A673 (cell line): ENCODE measurements around the gene GART. TPM values are rescaled to one million over a fixed set of nuclear protein-coding genes. Genes with fewer than 3 reads are reported as not detected.

ENCODE experiments used
- BruUV-seq: library from RNA; stranded (reverse); fragments of 400-500 nt; replicated peaks from 2 replicates; lab custom pipeline; 2021; lab: Mats Ljungman, UMichigan
- CTCF ChIA-PET: fragments of 300-600 bp; sonication (Branson Sonifier 250); formaldehyde crosslinking; loops from one replicate; lab custom pipeline; 2022; ENCODE audit warnings: antibody characterized with exemption; lab: Charles Lee
- POLR2A ChIA-PET: fragments of 300-600 bp; sonication (Branson Sonifier 250); formaldehyde crosslinking; loops from one replicate; lab custom pipeline; 2022; ENCODE audit warnings: antibody characterized with exemption; ENCODE audit not compliant: low non-redundant PET; lab: Charles Lee
- DNase-seq: peaks from one replicate; pipeline ENCODE4 v3.0.0-alpha.2; 2015; ENCODE audit warnings: low spot score
- H3K27ac ChIP-seq: fragments of 200-600 bp; sonication (generic); 2 replicates; pipeline ENCODE4 v1.5.1; 2016; ENCODE audit warnings: mixed run types, low read depth, mild to moderate bottlenecking, mixed read lengths, antibody characterized with exemption, low read length; ENCODE audit not compliant: poor library complexity, severe bottlenecking
- H3K27me3 ChIP-seq: fragments of 200-600 bp; sonication (generic); replicated peaks from 2 replicates; pipeline ENCODE4 v1.6.1; 2017; ENCODE audit warnings: mixed run types, low read depth, mild to moderate bottlenecking, mixed read lengths, antibody characterized with exemption, low read length; ENCODE audit not compliant: insufficient read depth, poor library complexity
- H3K36me3 ChIP-seq: fragments of 200-600 bp; sonication (generic); 2 replicates; pipeline ENCODE4 v1.6.1; 2016; ENCODE audit warnings: mixed run types, mild to moderate bottlenecking, mixed read lengths, antibody characterized with exemption, low read length; ENCODE audit not compliant: insufficient read depth, poor library complexity, severe bottlenecking
- H3K4me1 ChIP-seq: fragments of 200-600 bp; sonication (generic); 2 replicates; pipeline ENCODE4 v1.6.1; 2017; ENCODE audit warnings: mixed run types, mild to moderate bottlenecking, mixed read lengths, antibody characterized with exemption, low read length; ENCODE audit not compliant: insufficient read depth, poor library complexity, severe bottlenecking
- H3K4me3 ChIP-seq: fragments of 200-600 bp; sonication (generic); 2 replicates; pipeline ENCODE4 v1.5.1; 2016; ENCODE audit warnings: low read depth, mixed run types, mild to moderate bottlenecking, mixed read lengths, low read length; ENCODE audit not compliant: poor library complexity, severe bottlenecking
- H3K9me3 ChIP-seq: fragments of 200-600 bp; sonication (generic); 2 replicates; pipeline ENCODE4 v1.6.1; 2016; ENCODE audit warnings: mixed run types, low read depth, mild to moderate bottlenecking, mixed read lengths, antibody characterized with exemption, low read length; ENCODE audit not compliant: poor library complexity, severe bottlenecking
- EZH2 ChIP-seq: fragments of 200-600 bp; sonication (generic); IDR thresholded peaks from 2 replicates; pipeline ENCODE4 v1.6.1; 2017; ENCODE audit warnings: borderline replicate concordance, low read depth, mild to moderate bottlenecking, mixed read lengths, antibody characterized with exemption, low read length; ENCODE audit not compliant: poor library complexity, severe bottlenecking
- intact Hi-C: fragments of 100-400 bp; cut with micrococcal nuclease; formaldehyde crosslinking; loops from one replicate; pipeline ENCODE4 v1.10.0; 2022; ENCODE audit not compliant: unreplicated experiment
- total RNA-seq: library from RNA; stranded (reverse); gene quantifications from 2 replicates; pipeline ENCODE4 v1.2.3, GENCODE V29; 2021
- TF ChIP-seq, protein P1 (sequence below): fragments of 300-800, 200-600 bp; sonication (generic); conservative IDR thresholded peaks from 2 replicates; pipeline ENCODE4 v1.5.1; 2017; ENCODE audit warnings: low read depth, mild to moderate bottlenecking, antibody characterized with exemption, low read length, moderate library complexity, mixed read lengths

Gene GART
- total RNA-seq, 1 experiment from 2014 or later, result 210 TPM

DNA sequence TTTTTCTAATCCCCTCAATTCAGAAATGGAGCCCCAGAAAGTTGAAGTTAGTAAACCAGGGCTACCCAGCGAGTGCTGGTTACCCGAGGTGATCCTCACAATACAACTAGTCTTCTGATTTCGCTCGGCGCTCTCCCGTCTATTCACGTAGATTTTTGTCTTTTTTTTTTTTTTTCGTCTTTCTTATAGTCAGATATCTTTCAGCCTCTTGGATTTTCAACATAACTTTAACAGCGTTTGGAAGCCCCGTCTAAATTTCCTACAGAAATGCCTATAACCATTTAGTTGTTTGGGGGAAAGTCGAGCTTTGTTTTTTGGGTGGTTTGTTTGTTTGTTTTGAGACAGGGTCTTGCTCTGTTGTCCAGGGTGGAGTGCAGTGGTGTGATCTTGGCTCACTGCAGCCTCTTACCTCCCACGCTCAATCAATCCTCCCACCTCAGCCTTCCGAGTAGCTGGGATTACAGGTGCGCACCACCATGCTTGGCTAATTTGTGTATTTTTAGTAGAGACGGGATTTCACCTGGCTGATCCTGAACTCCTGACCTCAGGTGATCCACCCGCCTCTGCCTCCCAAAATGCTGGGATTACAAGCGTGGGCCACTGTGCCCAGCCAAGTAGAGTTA, 61.3 kb downstream of the GART start:
- TF ChIP-seq, protein P1, sequence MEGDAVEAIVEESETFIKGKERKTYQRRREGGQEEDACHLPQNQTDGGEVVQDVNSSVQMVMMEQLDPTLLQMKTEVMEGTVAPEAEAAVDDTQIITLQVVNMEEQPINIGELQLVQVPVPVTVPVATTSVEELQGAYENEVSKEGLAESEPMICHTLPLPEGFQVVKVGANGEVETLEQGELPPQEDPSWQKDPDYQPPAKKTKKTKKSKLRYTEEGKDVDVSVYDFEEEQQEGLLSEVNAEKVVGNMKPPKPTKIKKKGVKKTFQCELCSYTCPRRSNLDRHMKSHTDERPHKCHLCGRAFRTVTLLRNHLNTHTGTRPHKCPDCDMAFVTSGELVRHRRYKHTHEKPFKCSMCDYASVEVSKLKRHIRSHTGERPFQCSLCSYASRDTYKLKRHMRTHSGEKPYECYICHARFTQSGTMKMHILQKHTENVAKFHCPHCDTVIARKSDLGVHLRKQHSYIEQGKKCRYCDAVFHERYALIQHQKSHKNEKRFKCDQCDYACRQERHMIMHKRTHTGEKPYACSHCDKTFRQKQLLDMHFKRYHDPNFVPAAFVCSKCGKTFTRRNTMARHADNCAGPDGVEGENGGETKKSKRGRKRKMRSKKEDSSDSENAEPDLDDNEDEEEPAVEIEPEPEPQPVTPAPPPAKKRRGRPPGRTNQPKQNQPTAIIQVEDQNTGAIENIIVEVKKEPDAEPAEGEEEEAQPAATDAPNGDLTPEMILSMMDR, result no peak
- no peak for TF ChIP-seq EZH2

DNA sequence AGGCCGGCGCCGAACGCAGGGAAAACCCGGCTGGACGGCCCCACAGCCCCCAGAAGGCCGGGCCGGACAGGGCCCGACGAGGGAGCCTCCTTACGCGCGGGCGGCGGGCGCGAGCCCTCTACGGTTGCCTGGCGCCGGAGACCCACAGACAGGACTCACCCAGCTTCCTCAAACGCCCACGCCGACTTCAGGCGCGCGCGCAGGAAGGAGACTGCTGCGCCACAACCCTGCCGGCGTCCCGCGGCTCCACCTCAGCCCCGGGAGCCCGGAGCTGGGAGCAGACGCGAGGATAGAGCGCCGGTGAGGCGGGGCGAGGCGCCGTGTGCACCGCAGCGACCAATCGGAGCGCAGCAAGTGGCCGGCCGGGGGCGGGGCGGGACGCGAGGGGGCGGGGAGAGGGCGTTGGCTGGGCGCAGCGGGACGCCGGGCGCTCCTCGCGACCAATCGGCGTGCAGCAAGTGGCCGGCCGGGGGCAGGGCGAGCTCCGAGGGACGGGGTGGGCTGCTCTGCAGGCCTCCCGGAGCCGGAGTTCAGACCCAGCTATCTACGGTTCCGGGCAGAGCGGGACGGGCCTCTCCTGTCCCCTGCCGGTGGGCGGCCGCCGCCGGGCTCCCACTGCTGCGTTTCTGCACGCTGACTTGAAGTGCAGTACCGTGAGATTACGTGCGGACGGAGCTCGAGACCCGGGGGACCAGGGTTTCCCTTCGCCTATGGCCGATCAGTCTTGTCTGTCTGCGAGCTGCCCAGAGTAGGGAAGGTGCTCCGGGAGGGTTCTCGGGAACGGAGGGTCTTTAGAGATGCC, 62.0 kb downstream of the GART start, which contains the start of gene TMEM50B:
TSS of gene TMEM50B (minus strand) at position 296 of the 802 bp plus-strand sequence. CDS start 11,089 bp downstream, outside the sequence.
- TF ChIP-seq, protein P1, result peak; percentile 46
- TF ChIP-seq EZH2, result no peak
- no TSS peak for BruUV-seq
- POLR2A ChIA-PET, result interaction anchor here (0.5 to 1.0 kb wide), 2 partner anchors 12 to 63 kb away, joined by 3 to 7 read pairs; partner anchors contain the start of gene DNAJC28

More for the DNA sequence above, 61.3 kb downstream of the GART start:
- Histone ChIP-seq H3K4me3 (peak overlapping the region; percentile 75), H3K27ac (peak overlapping the region; percentile 79), H3K36me3 (no peaks in the 10 kb centered on the region), H3K4me1 (peaks cover 7% of the 10 kb centered on the region), H3K27me3 (no peaks in the 10 kb centered on the region), H3K9me3 (no peaks in the 10 kb centered on the region)
- no peak for DNase-seq
- intact Hi-C loops, result no loop called here
- CTCF ChIA-PET, result interaction anchor here (0.6 to 1.4 kb wide), 3 partner anchors 11 to 35 kb away, joined by 4 to 5 read pairs (median 4); partner anchors contain the start of gene DNAJC28
- POLR2A ChIA-PET, result interaction anchor here (0.5 to 1.0 kb wide), 2 partner anchors 11 to 63 kb away, joined by 3 to 7 read pairs; partner anchors contain the start of gene DNAJC28
- TSS peak; percentile 70 for BruUV-seq

DNA sequence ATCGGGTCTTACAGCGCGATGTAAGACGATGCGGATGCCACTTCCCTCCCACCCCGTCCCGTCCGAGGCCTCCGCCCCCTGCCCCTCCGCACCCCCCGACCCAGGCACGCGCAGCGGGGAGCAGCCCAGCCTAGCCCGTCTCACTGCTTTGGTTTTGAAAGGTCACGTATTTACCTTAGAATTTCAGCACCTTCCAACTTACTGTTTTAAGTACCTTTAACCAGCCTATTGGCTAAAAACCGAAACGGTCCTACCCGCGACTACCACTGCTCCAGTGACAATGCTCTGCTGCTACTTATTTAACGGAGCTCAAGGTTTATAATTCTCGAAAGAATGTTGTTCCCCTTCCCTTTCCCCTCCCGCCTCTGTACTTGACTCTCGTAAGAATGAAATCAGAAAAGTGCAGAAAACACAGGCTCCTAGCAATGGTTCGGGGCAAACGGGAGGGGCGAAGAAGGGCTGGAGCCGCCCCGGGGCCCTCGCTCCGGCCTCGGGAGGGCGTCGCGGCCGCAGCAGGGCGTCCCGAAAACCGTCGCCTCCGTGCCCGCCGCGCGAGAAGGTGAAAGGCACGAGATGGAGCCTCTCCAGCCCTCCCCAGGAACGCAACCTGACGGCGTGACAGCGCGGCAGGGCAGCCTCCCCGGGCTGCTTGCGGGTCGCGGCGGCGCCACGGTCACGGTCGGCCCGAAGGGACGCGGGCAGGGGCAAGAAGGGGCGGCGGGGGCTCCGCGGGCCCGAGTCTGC, 62.8 kb downstream of the GART start:
- Histone ChIP-seq H3K4me3 (peak overlapping the region; percentile 75), H3K4me1 (peaks cover 7% of the 10 kb centered on the region), H3K9me3 (no peaks in the 10 kb centered on the region), H3K27ac (peak overlapping the region; percentile 79), H3K36me3 (no peaks in the 10 kb centered on the region), H3K27me3 (no peaks in the 10 kb centered on the region)
- intact Hi-C loops, result no loop called here
- DNase-seq, result peak; percentile 47
- ChIA-PET POLR2A (interaction anchor here (1.0 kb wide), 1 partner anchor 13 kb away, joined by 7 read pairs; the partner anchor contains the start of gene DNAJC28), CTCF (interaction anchor here (0.7 to 1.4 kb wide), 3 partner anchors 12 to 126 kb away, joined by 5 to 11 read pairs (median 7); partner anchors contain the start of gene DNAJC28)
- no TSS peak for BruUV-seq
- TF ChIP-seq, protein P1, result no peak
- no peak for TF ChIP-seq EZH2

More for the DNA sequence above, 62.0 kb downstream of the GART start, which contains the start of gene TMEM50B:
- H3K36me3 ChIP-seq, result no peaks in the 10 kb centered on the region
- peak; percentile 98 for DNase-seq
- H3K27me3 ChIP-seq, result no peaks in the 10 kb centered on the region
- H3K27ac ChIP-seq, result peak within 1 kb of the TSS; percentile 79
- H3K4me3 ChIP-seq, result peak within 1 kb of the TSS; percentile 75
- H3K4me1 ChIP-seq, result peaks cover 7% of the 10 kb centered on the region
- intact Hi-C loops, result no loop called here
- CTCF ChIA-PET, result interaction anchor here (0.6 to 1.4 kb wide), 6 partner anchors 11 to 280 kb away, joined by 3 to 11 read pairs (median 4); partner anchors contain the start of gene DNAJC28
- no peaks in the 10 kb centered on the region for H3K9me3 ChIP-seq
